Ishikawa (cell line): ENCODE results near the gene FXN.

Experiments used
- CEBPB ChIP-seq: IDR thresholded peaks from 2 replicates; pipeline ENCODE4 v1.6.1; 2012
- CREB1 ChIP-seq: IDR thresholded peaks from 2 replicates; pipeline ENCODE4 v1.6.1; 2012; ENCODE audit warnings: low read depth
- EGR1 ChIP-seq: IDR thresholded peaks from 2 replicates; pipeline ENCODE4 v1.6.1; 2012
- EP300 ChIP-seq: IDR thresholded peaks from 2 replicates; pipeline ENCODE4 v1.6.1; 2012; ENCODE audit warnings: borderline replicate concordance
- FOXM1 ChIP-seq: IDR thresholded peaks from 2 replicates; pipeline ENCODE4 v1.6.1; 2012; ENCODE audit warnings: low read depth, borderline replicate concordance
- MAX ChIP-seq: IDR thresholded peaks from 2 replicates; pipeline ENCODE4 v1.6.1; 2012
- NFIC ChIP-seq: IDR thresholded peaks from 2 replicates; pipeline ENCODE4 v1.6.1; 2012
- RAD21 ChIP-seq: IDR thresholded peaks from 2 replicates; pipeline ENCODE4 v1.6.1; 2012; ENCODE audit warnings: low read depth
- REST ChIP-seq: IDR thresholded peaks from 2 replicates; pipeline ENCODE4 v1.6.1; 2012; ENCODE audit warnings: low read depth, mild to moderate bottlenecking
- TAF1 ChIP-seq: IDR thresholded peaks from 2 replicates; pipeline ENCODE4 v1.6.1; 2012; ENCODE audit warnings: low read depth, mild to moderate bottlenecking
- TCF12 ChIP-seq: IDR thresholded peaks from 2 replicates; pipeline ENCODE4 v1.6.1; 2012; ENCODE audit warnings: low read depth
- TEAD4 ChIP-seq: IDR thresholded peaks from 2 replicates; pipeline ENCODE4 v1.6.1; 2012
- USF1 ChIP-seq: IDR thresholded peaks from 2 replicates; pipeline ENCODE4 v1.6.1; 2012
- YY1 ChIP-seq: IDR thresholded peaks from 2 replicates; pipeline ENCODE4 v1.6.1; 2012; ENCODE audit warnings: low read depth
- ZBTB7A ChIP-seq: IDR thresholded peaks from 2 replicates; pipeline ENCODE4 v1.6.1; 2012; ENCODE audit warnings: low read depth

The FXN gene

GRCh38 chr9:69045821-69046220, 10.3 kb downstream of the FXN start:
- TF ChIP-seq ZBTB7A (no peak), CREB1 (no peak), FOXM1 (no peak), NFIC (no peak), EGR1 (no peak), TEAD4 (no peak), RAD21 (no peak), CEBPB (no peak), YY1 (no peak)

- no peak for TF ChIP-seq EGR1
- TF ChIP-seq RAD21, result no peak
- no peak for TF ChIP-seq REST
- no peak for TF ChIP-seq USF1
- no peak for TF ChIP-seq FOXM1
- no peak for TF ChIP-seq CREB1
- no peak for TF ChIP-seq TAF1
- TF ChIP-seq TCF12, result no peak
- no peak for TF ChIP-seq TEAD4
- TF ChIP-seq CEBPB, result no peak
- TF ChIP-seq YY1, result no peak
- TF ChIP-seq EP300, result no peak
- TF ChIP-seq ZBTB7A, result no peak
- no peak for TF ChIP-seq NFIC
- no peak for TF ChIP-seq MAX
Measured at GRCh38 chr9:69046723-69047122, 11.2 kb downstream of the FXN start.

- TF ChIP-seq CREB1 (no peak), TEAD4 (no peak), YY1 (no peak), EGR1 (no peak), REST (no peak), TAF1 (no peak), FOXM1 (no peak), USF1 (no peak), CEBPB (no peak), MAX (no peak), TCF12 (no peak), ZBTB7A (no peak), NFIC (no peak), RAD21 (no peak), EP300 (no peak)
Measured at GRCh38 chr9:69047371-69047770, 11.8 kb downstream of the FXN start.

- no peak for TF ChIP-seq CEBPB
- TF ChIP-seq MAX, result no peak
- no peak for TF ChIP-seq RAD21
- TF ChIP-seq USF1, result no peak
- TF ChIP-seq TCF12, result no peak
- TF ChIP-seq REST, result no peak
- no peak for TF ChIP-seq TAF1
Measured at GRCh38 chr9:69049094-69049493, 13.5 kb downstream of the FXN start.
